Liver (tissue), 3 donors: ENCODE data around the gene PIP4K2C.

ENCODE experiments used
- EGR1 ChIP-seq, 2 donors: IDR thresholded peaks; 2 replicates each; pipeline ENCODE4 v1.6.1; 2016 to 2018; ENCODE audit warnings: antibody characterized with exemption in 2 of 2, low read depth in 2 of 2
- FOXA1 ChIP-seq: IDR thresholded peaks from 2 replicates; pipeline ENCODE4 v1.6.1; 2016; ENCODE audit warnings: antibody characterized with exemption
- HNF4G ChIP-seq: IDR thresholded peaks from 2 replicates; pipeline ENCODE4 v1.6.1; 2016; ENCODE audit warnings: antibody characterized with exemption
- JUND ChIP-seq, 2 donors: IDR thresholded peaks; 2 replicates each; pipeline ENCODE4 v1.6.1; 2016; ENCODE audit warnings: antibody characterized with exemption in 2 of 2
- RAD21 ChIP-seq, 2 donors: IDR thresholded peaks; 2 replicates each; pipeline ENCODE4 v1.6.1; 2016; ENCODE audit warnings: antibody characterized with exemption in 2 of 2, mild to moderate bottlenecking in 2 of 2
- RXRA ChIP-seq, 2 donors: IDR thresholded peaks; 2 replicates each; pipeline ENCODE4 v1.6.1; 2017 to 2018; ENCODE audit warnings: antibody characterized with exemption in 2 of 2, mild to moderate bottlenecking in 1 of 2
- SP1 ChIP-seq: IDR thresholded peaks from 2 replicates; pipeline ENCODE4 v1.6.1; 2018; ENCODE audit warnings: antibody characterized with exemption, mild to moderate bottlenecking
- TAF1 ChIP-seq: conservative IDR thresholded peaks from 2 replicates; pipeline ENCODE4 v1.6.1; 2016; ENCODE audit warnings: antibody characterized with exemption, mild to moderate bottlenecking
- YY1 ChIP-seq: IDR thresholded peaks from 2 replicates; pipeline ENCODE4 v1.6.1; 2016; ENCODE audit warnings: antibody characterized with exemption, mild to moderate bottlenecking
- TF ChIP-seq, protein P1 (sequence below): IDR thresholded peaks from 2 replicates; pipeline ENCODE4 v1.6.1; 2016; ENCODE audit warnings: antibody characterized with exemption, mild to moderate bottlenecking
- TF ChIP-seq, protein P2 (sequence below): fragments of 150-350 bp; IDR thresholded peaks from 2 replicates; pipeline ENCODE4 v1.5.1; 2017; ENCODE audit warnings: improper control_type of control experiment, low read depth, low read length; ENCODE audit not compliant: missing input control
- TF ChIP-seq, protein P3 (sequence below): IDR thresholded peaks from 2 replicates; pipeline ENCODE4 v1.6.1; 2016; ENCODE audit warnings: antibody characterized with exemption
- TF ChIP-seq, protein P4 (sequence below): IDR thresholded peaks from 2 replicates; pipeline ENCODE4 v1.6.1; 2016; ENCODE audit warnings: antibody characterized with exemption
- donor health status: healthy.
- donor health status: healthy.

DNA sequence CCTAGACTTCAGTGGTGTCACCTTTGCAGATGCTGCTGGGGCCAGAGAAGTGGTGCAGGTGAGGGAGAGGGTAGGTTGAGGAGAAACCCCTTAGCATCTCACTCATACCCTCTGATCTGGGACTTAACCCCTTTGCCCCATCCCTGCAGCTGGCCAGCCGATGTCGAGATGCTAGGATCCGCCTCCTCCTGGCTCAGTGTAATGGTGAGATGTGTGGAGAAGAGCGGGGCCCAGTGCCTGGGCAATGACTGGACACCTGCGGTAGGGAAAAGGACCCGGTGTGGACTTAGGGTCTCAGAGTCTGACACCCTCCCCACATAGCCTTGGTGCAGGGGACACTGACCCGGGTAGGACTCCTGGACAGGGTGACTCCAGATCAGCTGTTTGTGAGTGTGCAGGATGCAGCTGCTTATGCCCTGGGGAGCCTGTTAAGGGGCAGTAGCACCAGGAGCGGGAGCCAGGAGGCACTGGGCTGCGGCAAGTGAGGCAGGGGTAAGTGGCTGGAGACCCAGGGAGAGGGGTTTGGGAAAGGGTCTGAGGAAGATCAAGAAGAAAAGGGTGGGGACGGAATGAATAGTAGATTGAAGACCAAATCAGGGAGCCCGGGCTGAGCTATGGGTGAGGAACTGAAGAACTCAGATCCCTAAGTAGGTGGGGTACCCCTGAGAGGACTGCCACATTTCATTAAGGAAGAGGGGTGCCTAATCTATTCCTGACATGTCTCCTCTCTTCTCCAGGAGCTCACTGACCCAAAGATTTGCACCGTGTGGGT, 34.5 kb downstream of the PIP4K2C start:
- TF ChIP-seq, protein P1, sequence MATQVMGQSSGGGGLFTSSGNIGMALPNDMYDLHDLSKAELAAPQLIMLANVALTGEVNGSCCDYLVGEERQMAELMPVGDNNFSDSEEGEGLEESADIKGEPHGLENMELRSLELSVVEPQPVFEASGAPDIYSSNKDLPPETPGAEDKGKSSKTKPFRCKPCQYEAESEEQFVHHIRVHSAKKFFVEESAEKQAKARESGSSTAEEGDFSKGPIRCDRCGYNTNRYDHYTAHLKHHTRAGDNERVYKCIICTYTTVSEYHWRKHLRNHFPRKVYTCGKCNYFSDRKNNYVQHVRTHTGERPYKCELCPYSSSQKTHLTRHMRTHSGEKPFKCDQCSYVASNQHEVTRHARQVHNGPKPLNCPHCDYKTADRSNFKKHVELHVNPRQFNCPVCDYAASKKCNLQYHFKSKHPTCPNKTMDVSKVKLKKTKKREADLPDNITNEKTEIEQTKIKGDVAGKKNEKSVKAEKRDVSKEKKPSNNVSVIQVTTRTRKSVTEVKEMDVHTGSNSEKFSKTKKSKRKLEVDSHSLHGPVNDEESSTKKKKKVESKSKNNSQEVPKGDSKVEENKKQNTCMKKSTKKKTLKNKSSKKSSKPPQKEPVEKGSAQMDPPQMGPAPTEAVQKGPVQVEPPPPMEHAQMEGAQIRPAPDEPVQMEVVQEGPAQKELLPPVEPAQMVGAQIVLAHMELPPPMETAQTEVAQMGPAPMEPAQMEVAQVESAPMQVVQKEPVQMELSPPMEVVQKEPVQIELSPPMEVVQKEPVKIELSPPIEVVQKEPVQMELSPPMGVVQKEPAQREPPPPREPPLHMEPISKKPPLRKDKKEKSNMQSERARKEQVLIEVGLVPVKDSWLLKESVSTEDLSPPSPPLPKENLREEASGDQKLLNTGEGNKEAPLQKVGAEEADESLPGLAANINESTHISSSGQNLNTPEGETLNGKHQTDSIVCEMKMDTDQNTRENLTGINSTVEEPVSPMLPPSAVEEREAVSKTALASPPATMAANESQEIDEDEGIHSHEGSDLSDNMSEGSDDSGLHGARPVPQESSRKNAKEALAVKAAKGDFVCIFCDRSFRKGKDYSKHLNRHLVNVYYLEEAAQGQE = no peak
- TF ChIP-seq, protein P2, sequence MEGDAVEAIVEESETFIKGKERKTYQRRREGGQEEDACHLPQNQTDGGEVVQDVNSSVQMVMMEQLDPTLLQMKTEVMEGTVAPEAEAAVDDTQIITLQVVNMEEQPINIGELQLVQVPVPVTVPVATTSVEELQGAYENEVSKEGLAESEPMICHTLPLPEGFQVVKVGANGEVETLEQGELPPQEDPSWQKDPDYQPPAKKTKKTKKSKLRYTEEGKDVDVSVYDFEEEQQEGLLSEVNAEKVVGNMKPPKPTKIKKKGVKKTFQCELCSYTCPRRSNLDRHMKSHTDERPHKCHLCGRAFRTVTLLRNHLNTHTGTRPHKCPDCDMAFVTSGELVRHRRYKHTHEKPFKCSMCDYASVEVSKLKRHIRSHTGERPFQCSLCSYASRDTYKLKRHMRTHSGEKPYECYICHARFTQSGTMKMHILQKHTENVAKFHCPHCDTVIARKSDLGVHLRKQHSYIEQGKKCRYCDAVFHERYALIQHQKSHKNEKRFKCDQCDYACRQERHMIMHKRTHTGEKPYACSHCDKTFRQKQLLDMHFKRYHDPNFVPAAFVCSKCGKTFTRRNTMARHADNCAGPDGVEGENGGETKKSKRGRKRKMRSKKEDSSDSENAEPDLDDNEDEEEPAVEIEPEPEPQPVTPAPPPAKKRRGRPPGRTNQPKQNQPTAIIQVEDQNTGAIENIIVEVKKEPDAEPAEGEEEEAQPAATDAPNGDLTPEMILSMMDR = no peak
- TF ChIP-seq FOXA1 (no peak), TAF1 (no peak), HNF4G (no peak), EGR1 (IDR thresholded peaks at IDR 0.05; ENCODE audit: low read depth in 2 of 2) (no peak), YY1 (no peak), SP1 (no peak), RAD21 (IDR thresholded peaks at IDR 0.05) (no peak), JUND (IDR thresholded peaks at IDR 0.05) (no peak), RXRA (IDR thresholded peaks at IDR 0.05) (no peak)
- TF ChIP-seq, protein P3, sequence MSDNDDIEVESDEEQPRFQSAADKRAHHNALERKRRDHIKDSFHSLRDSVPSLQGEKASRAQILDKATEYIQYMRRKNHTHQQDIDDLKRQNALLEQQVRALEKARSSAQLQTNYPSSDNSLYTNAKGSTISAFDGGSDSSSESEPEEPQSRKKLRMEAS = no peak
- TF ChIP-seq, protein P4, sequence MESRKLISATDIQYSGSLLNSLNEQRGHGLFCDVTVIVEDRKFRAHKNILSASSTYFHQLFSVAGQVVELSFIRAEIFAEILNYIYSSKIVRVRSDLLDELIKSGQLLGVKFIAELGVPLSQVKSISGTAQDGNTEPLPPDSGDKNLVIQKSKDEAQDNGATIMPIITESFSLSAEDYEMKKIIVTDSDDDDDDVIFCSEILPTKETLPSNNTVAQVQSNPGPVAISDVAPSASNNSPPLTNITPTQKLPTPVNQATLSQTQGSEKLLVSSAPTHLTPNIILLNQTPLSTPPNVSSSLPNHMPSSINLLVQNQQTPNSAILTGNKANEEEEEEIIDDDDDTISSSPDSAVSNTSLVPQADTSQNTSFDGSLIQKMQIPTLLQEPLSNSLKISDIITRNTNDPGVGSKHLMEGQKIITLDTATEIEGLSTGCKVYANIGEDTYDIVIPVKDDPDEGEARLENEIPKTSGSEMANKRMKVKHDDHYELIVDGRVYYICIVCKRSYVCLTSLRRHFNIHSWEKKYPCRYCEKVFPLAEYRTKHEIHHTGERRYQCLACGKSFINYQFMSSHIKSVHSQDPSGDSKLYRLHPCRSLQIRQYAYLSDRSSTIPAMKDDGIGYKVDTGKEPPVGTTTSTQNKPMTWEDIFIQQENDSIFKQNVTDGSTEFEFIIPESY = no peak
